ENCODE measurements around the gene MRPL44. TPM values are rescaled to one million over a fixed set of nuclear protein-coding genes. Genes with fewer than 3 reads are reported as not detected.

The MRPL44 gene
- total RNA-seq, 1 donor from 2014 or later, result 32.6 TPM

DNA sequence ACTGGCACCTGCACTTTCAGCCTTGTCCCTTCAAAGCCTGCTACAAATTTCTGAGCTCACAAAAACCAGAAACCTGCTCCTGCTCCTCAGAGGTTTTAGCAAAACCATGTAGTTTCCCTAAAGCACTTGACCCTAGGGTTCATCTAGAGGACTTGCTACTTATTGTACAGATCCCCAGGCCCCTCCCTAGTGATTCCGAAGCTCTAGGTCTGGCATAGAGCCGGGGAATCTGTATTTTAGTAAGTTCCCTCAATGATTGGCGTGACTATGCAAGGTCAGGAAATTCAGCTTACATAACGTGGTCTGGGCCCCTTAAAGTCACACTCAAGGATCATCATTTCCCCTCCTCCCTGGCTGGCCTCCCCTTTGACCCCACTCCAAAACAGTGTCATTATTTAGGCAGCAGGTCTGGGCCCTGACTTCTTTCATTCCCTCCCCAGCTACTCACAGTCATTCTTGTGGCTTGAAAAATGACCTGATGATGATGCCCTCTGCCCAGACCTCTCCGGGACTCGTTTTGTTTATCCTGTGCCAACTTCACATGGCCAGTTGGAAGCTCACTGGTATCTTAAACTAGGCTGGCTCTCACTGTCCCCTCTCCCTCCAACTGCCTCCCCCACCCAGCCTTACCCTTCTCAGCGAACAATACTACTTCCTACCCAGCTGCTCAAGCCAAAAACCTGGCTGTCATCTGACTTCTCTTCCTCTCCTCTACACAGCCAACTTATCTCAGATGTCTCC is 48.1 kb upstream of the MRPL44 start:
- Mint-ChIP-seq H3K27me3 (ENCODE audit: low read depth, unreplicated experiment) (no peaks in the 10 kb centered on the region), H3K4me3 (ENCODE audit: unreplicated experiment) (no peak overlapping the region), H3K4me1 (ENCODE audit: low read depth, unreplicated experiment) (no peaks in the 10 kb centered on the region), H3K9me3 (ENCODE audit: unreplicated experiment) (no peaks in the 10 kb centered on the region), H3K36me3 (ENCODE audit: low read depth, unreplicated experiment) (peaks cover 4% of the 10 kb centered on the region), H3K27ac (ENCODE audit: unreplicated experiment) (no peak overlapping the region)
- Histone ChIP-seq H3K27me3 (ENCODE audit: insufficient read depth, low read length) (no peaks in the 10 kb centered on the region), H2AFZ (ENCODE audit: low read depth, low read length) (no peak overlapping the region), H3K27ac (ENCODE audit: low read depth, low read length) (no peak overlapping the region), H3K4me3 (ENCODE audit: insufficient read depth, low read depth, low read length) (no peak overlapping the region), H3K4me2 (ENCODE audit: low read length) (no peak overlapping the region), H3K9me3 (ENCODE audit: insufficient read depth, low read depth, low read length) (no peaks in the 10 kb centered on the region), H3K36me3 (ENCODE audit: insufficient read depth, low read length) (peaks cover 9% of the 10 kb centered on the region), H3K79me2 (ENCODE audit: insufficient read depth, low read length) (peaks cover 57% of the 10 kb centered on the region), H3K4me1 (ENCODE audit: insufficient read depth, low read length) (no peaks in the 10 kb centered on the region), H3K9ac (ENCODE audit: low read length) (no peak overlapping the region), H4K20me1 (ENCODE audit: insufficient read depth, low read length) (peaks cover 45% of the 10 kb centered on the region)
- TF ChIP-seq, protein P1, sequence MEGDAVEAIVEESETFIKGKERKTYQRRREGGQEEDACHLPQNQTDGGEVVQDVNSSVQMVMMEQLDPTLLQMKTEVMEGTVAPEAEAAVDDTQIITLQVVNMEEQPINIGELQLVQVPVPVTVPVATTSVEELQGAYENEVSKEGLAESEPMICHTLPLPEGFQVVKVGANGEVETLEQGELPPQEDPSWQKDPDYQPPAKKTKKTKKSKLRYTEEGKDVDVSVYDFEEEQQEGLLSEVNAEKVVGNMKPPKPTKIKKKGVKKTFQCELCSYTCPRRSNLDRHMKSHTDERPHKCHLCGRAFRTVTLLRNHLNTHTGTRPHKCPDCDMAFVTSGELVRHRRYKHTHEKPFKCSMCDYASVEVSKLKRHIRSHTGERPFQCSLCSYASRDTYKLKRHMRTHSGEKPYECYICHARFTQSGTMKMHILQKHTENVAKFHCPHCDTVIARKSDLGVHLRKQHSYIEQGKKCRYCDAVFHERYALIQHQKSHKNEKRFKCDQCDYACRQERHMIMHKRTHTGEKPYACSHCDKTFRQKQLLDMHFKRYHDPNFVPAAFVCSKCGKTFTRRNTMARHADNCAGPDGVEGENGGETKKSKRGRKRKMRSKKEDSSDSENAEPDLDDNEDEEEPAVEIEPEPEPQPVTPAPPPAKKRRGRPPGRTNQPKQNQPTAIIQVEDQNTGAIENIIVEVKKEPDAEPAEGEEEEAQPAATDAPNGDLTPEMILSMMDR (IDR thresholded peaks at IDR 0.05; ENCODE audit: insufficient read depth, low read depth, low read length), result no peak
- no peak for TF ChIP-seq EZH2 (IDR thresholded peaks at IDR 0.05; ENCODE audit: insufficient read depth, low read length)
- DNase-seq (ENCODE audit: low read depth), result no peak
- no peak for FAIRE-seq

DNA sequence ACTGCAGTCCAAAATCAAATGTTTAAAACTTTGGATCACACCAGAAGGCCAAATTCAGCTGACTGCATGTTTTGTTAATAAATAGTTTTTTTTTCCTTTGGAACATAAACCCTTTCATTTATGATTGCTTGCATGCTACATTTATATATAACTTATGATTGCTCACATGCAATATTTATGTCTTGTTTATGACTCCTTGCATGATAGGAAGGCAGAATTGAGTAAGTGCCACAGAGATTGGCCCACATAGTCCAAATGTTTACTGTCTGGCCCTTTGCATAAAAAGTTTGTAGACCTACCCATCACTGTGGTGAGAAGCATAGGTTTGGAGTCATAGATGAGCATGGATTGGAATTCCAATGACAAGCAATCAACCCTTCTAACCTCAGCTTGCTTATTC is 42.9 kb upstream of the MRPL44 start:
- no peaks in the 10 kb centered on the region for H3K27me3 ChIP-seq (ENCODE audit: insufficient read depth, low read length)
- peaks cover 10% of the 10 kb centered on the region for H3K36me3 ChIP-seq (ENCODE audit: insufficient read depth, low read length)
- no peaks in the 10 kb centered on the region for H3K27me3 Mint-ChIP-seq (ENCODE audit: low read depth, unreplicated experiment)
- peaks cover 40% of the 10 kb centered on the region for H4K20me1 ChIP-seq (ENCODE audit: insufficient read depth, low read length)
- no peak for TF ChIP-seq EZH2 (IDR thresholded peaks at IDR 0.05; ENCODE audit: insufficient read depth, low read length)
- TF ChIP-seq, protein P1 (IDR thresholded peaks at IDR 0.05; ENCODE audit: insufficient read depth, low read depth, low read length), result no peak
- H3K27ac ChIP-seq (ENCODE audit: low read depth, low read length), result no peak overlapping the region
- no peak overlapping the region for H3K4me2 ChIP-seq (ENCODE audit: low read length)
- H3K27ac Mint-ChIP-seq (ENCODE audit: unreplicated experiment), result no peak overlapping the region
- FAIRE-seq (no peak), DNase-seq (ENCODE audit: low read depth) (no peak)
- no peak overlapping the region for H3K4me3 Mint-ChIP-seq (ENCODE audit: unreplicated experiment)
- peaks cover 5% of the 10 kb centered on the region for H3K4me1 Mint-ChIP-seq (ENCODE audit: low read depth, unreplicated experiment)
- H3K4me1 ChIP-seq (ENCODE audit: insufficient read depth, low read length), result no peaks in the 10 kb centered on the region
- H3K36me3 Mint-ChIP-seq (ENCODE audit: low read depth, unreplicated experiment), result peaks cover 7% of the 10 kb centered on the region
- no peak overlapping the region for H3K4me3 ChIP-seq (ENCODE audit: insufficient read depth, low read depth, low read length)
- no peaks in the 10 kb centered on the region for H3K9me3 Mint-ChIP-seq (ENCODE audit: unreplicated experiment)
- H3K9me3 ChIP-seq (ENCODE audit: insufficient read depth, low read depth, low read length), result no peaks in the 10 kb centered on the region
- H2AFZ ChIP-seq (ENCODE audit: low read depth, low read length), result no peak overlapping the region
- no peak overlapping the region for H3K9ac ChIP-seq (ENCODE audit: low read length)
- peaks cover 54% of the 10 kb centered on the region for H3K79me2 ChIP-seq (ENCODE audit: insufficient read depth, low read length)

DNA sequence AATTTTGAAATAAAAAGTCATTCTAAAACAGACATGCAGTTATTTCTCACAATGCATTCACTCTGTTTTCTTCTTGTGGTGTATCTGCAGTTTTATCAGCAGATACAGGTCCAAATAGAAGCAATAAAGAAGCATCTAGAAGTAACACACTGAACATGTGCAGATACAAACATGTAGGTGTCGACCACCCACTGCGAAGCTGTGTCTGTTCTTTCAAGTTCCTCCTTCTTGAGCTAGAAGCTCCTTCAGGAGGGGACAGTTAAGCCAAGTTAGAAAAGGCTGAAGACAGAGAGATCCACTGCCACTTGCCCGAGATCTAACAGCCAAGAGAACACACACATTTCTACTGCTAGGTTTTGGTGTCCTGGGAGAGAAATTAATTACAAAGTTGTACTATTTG is 42.2 kb upstream of the MRPL44 start:
- no peak for FAIRE-seq
- Histone ChIP-seq H3K9me3 (ENCODE audit: insufficient read depth, low read depth, low read length) (no peaks in the 10 kb centered on the region), H3K4me2 (ENCODE audit: low read length) (no peak overlapping the region), H3K4me1 (ENCODE audit: insufficient read depth, low read length) (no peaks in the 10 kb centered on the region), H2AFZ (ENCODE audit: low read depth, low read length) (no peak overlapping the region), H4K20me1 (ENCODE audit: insufficient read depth, low read length) (peaks cover 40% of the 10 kb centered on the region), H3K79me2 (ENCODE audit: insufficient read depth, low read length) (peaks cover 54% of the 10 kb centered on the region), H3K27me3 (ENCODE audit: insufficient read depth, low read length) (no peaks in the 10 kb centered on the region), H3K27ac (ENCODE audit: low read depth, low read length) (no peak overlapping the region), H3K9ac (ENCODE audit: low read length) (no peak overlapping the region), H3K4me3 (ENCODE audit: insufficient read depth, low read depth, low read length) (no peak overlapping the region), H3K36me3 (ENCODE audit: insufficient read depth, low read length) (peaks cover 10% of the 10 kb centered on the region)
- H3K36me3 Mint-ChIP-seq (ENCODE audit: low read depth, unreplicated experiment), result peaks cover 7% of the 10 kb centered on the region
- peaks cover 5% of the 10 kb centered on the region for H3K4me1 Mint-ChIP-seq (ENCODE audit: low read depth, unreplicated experiment)
- no peak overlapping the region for H3K27ac Mint-ChIP-seq (ENCODE audit: unreplicated experiment)
- H3K27me3 Mint-ChIP-seq (ENCODE audit: low read depth, unreplicated experiment), result no peaks in the 10 kb centered on the region
- H3K9me3 Mint-ChIP-seq (ENCODE audit: unreplicated experiment), result no peaks in the 10 kb centered on the region
- H3K4me3 Mint-ChIP-seq (ENCODE audit: unreplicated experiment), result no peak overlapping the region
- TF ChIP-seq EZH2 (IDR thresholded peaks at IDR 0.05; ENCODE audit: insufficient read depth, low read length), result no peak
- TF ChIP-seq, protein P1 (IDR thresholded peaks at IDR 0.05; ENCODE audit: insufficient read depth, low read depth, low read length), result no peak
- no peak for DNase-seq (ENCODE audit: low read depth)

Data from astrocyte (in vitro differentiated cells and primary cell).